Activated CD4-positive, alpha-beta T cell treated with anti-CD3 and anti-CD28 coated beads, Interleukin-2, amount 50 U/mL, for 16 hours (primary cell): Measurements from ENCODE around the gene HDLBP.

Experiments used
- DNase-seq: peaks from one replicate; pipeline ENCODE4 v3.0.0-alpha.2; 2020

HDLBP gene

GRCh38 chr2:241252778-241253475 is 62.5 kb downstream of the HDLBP start:
- DNase-seq = no peak

DNA sequence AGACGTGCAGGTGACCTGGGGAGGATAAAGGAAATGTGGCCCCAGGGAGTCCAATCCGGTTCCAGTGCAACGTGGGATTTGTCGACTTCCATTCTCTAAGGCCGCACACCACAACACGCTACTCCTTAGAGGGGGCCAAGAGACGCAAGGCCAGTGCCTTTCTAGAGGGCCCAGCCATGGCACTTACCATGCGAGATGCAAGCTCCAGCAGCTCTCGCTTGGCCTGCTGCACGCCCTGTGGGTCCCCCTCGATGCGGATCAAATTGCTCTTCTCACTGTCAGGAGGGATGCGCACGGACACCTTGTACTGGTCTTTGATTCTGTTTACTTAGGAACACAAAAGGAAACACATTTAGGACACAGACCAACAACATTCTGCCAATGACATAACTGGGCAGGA is 65.8 kb downstream of the HDLBP start:
- no peak for DNase-seq

GRCh38 chr2:241248897-241249296 is 66.6 kb downstream of the HDLBP start:
- no peak for DNase-seq

DNA sequence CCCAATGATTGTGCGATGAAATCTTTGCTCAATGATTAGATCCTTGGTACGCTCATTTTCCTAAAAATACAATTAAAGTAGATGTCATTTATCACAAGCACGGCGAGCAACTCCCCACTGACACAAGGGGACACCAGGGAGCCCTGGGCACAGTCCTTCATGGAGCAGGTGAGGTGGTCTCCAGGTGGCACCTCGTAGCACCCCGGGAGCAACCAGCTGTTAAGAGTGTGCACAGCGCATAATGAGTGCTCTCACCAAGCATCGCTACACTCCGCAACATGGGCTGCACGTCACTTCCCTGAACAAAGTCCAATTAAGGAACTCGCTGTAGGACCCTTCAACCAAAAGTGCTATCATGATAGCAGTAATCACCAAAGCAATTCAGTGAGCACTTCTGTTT is 67.2 kb downstream of the HDLBP start:
- DNase-seq = no peak

- DNase-seq = no peak
Measured at GRCh38 chr2:241244368-241244767, 71.1 kb downstream of the HDLBP start.

- no peak for DNase-seq
Measured at GRCh38 chr2:241242306-241242705, 73.2 kb downstream of the HDLBP start.

DNA sequence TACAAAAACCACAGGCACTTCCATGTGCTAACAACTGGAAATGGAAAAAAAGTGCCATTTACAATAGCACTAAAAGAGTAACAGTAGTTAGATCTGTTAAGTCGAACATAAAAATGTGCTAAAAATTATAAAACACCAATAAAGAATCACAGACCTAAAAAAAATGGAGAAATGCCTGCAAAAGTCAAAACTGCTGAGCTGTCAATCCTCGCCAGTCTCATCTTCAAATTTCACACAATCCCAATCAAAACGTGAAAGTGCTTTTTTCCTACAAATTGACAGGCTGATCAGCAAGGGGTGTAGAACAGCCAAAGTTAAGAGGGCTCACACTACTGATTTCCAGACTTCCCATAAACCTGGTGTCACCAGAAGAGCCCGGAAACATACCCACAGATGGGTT is 73.8 kb downstream of the HDLBP start:
- no peak for DNase-seq

- no peak for DNase-seq
Measured at GRCh38 chr2:241240320-241241004, 75.0 kb downstream of the HDLBP start.

GRCh38 chr2:241239552-241240202 is 75.8 kb downstream of the HDLBP start:
- no peak for DNase-seq

- DNase-seq = no peak
Measured at GRCh38 chr2:241238693-241239198, 76.7 kb downstream of the HDLBP start.

- no peak for DNase-seq
Measured at GRCh38 chr2:241237949-241238371, 77.5 kb downstream of the HDLBP start.

DNA sequence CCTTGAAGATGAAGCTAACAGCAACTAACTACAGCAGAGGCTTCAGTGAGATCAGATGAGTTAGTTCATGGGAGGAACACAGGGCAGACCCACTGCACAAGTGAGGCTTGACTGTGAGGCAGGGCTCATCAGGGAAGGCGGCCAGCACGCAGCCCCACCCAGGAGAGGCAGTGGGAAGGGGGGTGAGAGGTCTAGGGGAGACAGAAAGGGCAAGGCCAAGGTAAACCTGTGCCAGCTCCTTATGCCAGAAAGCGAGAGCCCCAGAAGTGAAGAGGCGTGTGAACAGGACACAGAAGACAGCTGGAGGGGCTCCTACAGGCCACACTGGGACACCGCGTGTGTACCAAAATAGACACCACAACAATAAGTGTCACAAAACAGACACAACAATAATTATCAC is 78.4 kb downstream of the HDLBP start:
- DNase-seq = no peak

DNA sequence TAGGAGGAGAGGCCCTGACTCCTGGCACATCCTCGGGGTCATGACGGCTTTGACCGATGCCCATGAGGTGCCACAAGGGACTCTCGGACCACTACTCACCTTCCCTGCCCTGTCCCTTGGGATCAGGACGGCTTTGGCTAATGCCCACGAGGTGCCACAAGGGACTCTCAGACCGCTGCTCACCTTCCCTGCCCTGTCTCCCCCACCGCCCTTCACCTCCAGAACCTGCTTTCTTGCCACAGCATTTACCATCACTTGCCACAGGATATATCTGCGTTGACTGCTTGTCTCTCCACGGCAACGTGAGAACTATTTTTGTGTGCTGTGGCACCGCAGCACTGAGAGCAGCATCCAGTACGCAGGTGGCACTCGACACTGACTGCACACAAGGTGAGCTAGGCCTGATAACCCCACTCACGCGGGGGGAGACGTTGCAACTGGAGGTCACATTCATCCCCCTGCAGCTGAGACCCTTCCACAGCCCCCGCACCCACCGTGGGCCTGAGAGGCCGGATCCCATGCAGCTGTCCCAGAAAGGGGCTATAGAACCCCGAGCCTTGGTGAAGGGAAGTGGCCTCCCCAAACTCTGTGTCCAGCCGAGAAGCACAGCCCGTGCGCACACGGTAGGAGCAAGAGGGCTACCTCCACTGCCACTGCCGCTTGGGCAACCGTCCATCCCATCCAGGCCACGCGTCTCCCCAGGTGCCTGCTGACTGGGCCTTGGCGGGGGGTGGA is 79.4 kb downstream of the HDLBP start:
- DNase-seq = no peak

GRCh38 chr2:241234962-241235740 is 80.3 kb downstream of the HDLBP start:
- DNase-seq = no peak

DNA sequence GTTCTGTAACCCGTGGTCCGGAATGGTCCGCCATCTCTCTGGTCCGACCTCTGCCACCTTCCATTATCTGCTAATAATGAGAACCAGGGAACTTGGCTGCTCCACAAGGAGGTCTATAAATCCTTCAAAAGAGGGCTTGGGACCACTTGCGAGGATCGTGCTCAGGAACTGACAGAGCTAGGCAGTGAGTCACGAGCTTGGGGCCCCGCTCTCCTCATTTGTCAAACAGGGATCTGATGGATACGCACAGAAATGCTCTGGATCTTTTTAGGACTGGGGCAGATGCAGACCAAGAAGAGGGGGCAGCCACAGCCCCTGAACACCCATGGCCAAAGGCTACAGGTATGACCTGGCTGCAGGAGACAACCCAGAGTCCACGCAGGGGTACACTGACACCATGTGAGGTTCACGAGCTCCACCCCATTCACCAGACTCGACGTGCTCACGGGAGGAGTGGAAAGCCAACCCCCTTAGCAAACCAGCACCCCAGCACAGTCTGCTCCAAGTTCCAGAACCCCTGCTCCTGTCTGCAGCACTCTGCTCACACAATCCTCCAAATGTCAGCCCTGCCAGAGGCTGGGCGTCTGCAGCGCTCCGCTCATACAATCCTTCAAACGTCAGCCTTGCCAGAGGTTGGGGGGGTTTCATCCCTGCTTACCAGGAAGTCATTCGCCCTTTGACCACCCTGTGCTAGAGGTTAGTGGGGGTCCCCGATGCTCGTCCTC is 81.2 kb downstream of the HDLBP start:
- DNase-seq = no peak

GRCh38 chr2:241232736-241233575 is 82.5 kb downstream of the HDLBP start:
- no peak for DNase-seq

- no peak for DNase-seq
Measured at GRCh38 chr2:241230435-241230834, 85.0 kb downstream of the HDLBP start.

- DNase-seq = no peak
Measured at GRCh38 chr2:241229563-241230401, 85.7 kb downstream of the HDLBP start.

- DNase-seq = no peak
Measured at GRCh38 chr2:241228860-241229516, 86.5 kb downstream of the HDLBP start.
